Pulmonary artery endothelial cell (primary cell): Measurements from ENCODE around the gene CRYBB3. TPM values are rescaled to one million over a fixed set of nuclear protein-coding genes. Genes with fewer than 3 reads are reported as not detected.
A peak's percentile ranks its signal among the peaks of the same experiment; 100 is the strongest.

Experiments used
- DNase-seq: peaks from one replicate; pipeline ENCODE4 v3.0.0-alpha.2; 2011; ENCODE audit warnings: low read depth, low spot score
- total RNA-seq: library from RNA; depleted of rRNA; stranded (reverse); fragments of >200 nt; gene quantifications from 2 replicates; pipeline ENCODE4 v1.2.3, GENCODE V29; 2014

CRYBB3 gene
- total RNA-seq: not detected in 2 replicates

DNA sequence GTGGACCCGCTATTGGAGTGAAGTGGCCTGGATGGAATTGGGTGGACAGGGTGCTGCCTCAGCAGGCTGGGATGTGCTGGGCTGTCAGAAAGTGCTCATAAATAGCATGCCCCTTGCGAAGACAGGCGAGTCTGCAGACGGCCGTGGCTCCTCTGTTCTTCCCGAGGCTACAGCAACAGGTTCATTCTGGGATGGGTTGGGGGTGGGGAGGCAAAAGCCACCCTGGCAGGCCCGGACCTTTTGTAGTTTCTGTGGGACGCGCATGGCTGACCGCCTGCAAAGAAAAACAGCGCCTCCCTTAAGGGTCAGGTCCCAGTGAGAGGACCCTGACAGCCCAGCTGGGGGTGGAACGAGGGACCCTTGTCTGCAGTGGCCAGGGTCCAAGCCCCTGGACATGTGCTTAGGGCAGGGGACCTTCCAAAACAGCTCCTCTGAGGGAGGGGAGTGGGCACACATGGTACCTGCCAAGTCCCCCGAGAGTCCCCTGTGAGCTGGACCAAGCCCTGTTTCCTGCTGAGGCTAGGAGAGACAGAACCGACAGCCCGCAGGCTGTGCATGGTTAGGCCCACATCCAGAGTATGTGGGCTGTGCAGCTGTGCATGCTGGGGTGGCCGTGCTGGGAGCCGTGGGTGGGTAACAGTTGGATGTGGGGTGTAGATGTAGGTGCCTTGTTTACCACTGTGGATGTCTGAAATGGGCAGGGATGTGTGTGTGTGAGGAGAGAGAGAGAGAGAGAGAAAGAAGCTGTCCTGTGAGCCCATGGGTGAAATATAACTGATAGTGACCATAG is at the start of gene CRYBB3:
Gene CRYBB3, plus strand, starts transcription at position 128 of the 790 bp plus-strand sequence. CDS start 1,539 bp downstream, outside the sequence.
- no peak for DNase-seq

GRCh38 chr22:25153961-25154666 is 45.5 kb upstream of the CRYBB3 start:
- DNase-seq: peak; percentile 22

DNA sequence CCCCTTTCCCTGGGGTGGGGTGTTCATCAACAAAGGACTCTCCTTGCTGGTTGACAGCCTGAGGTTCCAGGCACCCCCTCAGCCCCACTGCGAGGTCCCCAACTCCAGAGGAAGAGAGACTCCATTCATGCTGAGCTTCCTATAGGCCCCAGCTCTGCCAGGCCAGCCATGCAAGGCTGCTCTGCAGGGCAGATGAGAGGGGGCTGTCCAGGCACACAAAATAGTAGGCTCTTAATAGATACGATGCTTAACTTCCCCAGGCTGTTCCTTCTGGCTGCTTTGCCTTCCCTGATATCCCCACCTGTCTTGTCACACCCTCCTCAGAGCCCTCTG is 45.0 kb upstream of the CRYBB3 start:
- DNase-seq: no peak

DNA sequence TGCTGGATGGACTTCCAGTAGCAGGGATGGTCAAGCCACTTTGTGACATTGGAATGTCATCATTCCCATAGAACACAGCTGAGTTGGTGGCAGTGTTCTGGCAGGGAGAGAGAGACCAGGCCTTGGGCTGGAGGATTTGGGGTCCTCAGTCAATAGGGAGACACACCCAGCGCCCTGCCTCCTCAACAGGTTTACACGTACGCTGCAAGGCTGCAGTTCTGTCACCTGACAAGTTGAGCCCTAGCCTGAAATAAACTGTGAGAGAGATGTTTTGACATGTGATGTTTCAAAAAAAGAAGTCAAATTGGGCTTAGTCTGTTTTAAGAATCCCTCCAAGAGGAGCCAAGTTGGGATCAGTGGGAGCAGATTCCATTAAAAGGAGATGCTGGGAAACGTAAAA is 42.9 kb upstream of the CRYBB3 start:
- DNase-seq: no peak

GRCh38 chr22:25159028-25159427 is 40.6 kb upstream of the CRYBB3 start:
- no peak for DNase-seq

DNA sequence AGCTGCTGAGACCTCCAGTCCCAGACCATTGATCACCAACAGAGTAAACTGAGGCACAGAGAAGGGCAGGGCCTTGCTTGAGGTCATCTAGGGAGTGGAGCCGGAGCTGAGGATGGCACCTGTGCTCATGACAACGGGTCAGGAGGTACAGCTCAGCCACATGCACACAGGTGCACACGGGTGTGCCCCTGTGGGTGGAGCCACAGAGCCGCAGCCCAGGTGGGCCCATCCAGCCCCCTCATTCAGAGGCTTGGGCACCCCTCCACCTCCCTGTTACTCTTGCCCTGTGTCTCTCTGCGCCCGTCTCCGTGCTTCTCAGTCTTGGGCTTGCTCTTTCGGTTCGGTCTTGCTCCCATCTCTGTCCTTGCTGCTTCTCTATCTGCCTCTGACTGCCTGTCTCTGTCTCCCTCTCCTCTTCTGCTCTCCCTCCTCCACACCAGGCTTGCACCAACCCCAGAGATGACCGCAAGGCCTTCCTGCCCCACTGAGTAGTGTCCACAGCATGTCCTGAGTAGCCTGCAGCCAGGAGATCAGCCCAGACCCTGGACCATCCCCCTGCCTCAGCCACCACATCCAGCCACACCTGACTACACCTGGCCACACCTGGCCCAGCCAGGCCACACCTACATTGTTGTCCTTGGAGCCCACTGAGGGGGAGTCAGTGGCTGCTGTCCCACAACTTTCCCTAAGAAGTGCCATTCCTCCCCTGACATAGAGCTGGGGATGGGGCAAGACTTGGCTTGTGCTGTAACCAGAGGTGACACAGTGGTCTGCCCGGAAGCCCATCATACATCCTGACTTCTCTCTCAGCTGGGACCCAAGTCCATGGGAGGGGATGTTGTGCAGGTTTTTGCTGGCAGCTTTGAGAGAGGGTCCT is 39.3 kb upstream of the CRYBB3 start:
- no peak for DNase-seq

DNA sequence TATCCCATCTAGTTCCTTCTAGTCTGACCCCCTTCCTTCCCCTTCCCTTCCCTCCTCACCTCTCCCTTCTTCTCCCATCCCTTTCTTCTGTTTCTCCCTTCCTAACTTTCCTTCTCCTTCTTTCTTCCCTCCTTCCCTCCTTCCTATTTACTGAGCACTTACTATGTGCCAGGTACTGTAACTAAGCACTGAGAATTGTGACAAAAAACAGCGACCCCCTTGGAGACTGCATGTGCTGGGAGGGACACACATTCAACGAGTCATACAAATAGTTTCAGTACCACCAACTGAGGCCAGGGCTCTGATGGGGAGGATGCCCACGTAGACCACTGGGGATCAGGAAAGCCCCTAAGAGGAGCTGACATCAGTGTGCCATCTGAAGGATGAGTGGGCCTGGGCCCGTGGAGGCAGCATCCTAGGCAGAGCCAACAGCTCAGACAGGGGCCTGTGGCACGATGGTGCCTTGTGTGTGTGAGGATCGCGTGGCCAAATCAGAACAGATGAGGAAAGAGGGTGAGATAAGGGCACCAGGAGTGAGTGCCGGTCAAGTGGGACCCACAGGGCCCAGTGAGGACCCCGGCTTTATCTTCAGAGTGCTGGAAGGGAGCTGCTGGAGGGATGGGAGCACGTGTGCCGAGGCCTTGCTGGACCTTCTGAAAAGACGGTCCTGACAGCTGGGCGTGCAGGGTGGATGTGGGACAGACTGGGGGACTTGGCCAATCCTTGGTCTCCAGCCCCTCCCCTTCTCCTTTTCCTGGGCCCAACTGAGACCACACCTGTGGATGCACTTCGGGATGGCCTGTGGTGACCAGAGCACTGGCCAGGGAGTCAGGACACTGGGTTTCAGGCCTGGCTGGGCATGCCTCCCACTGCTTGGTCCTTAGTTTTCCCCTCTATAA is 38.4 kb upstream of the CRYBB3 start:
- DNase-seq: no peak

- DNase-seq: no peak
These were observed 37.6 kb upstream of the CRYBB3 start for GRCh38 chr22:25161916-25162530.

GRCh38 chr22:25162561-25162960 is 37.1 kb upstream of the CRYBB3 start:
- no peak for DNase-seq

GRCh38 chr22:25165785-25166184 is 33.9 kb upstream of the CRYBB3 start:
- DNase-seq: no peak

- DNase-seq: no peak
These were observed 33.2 kb upstream of the CRYBB3 start for GRCh38 chr22:25166266-25167040.

DNA sequence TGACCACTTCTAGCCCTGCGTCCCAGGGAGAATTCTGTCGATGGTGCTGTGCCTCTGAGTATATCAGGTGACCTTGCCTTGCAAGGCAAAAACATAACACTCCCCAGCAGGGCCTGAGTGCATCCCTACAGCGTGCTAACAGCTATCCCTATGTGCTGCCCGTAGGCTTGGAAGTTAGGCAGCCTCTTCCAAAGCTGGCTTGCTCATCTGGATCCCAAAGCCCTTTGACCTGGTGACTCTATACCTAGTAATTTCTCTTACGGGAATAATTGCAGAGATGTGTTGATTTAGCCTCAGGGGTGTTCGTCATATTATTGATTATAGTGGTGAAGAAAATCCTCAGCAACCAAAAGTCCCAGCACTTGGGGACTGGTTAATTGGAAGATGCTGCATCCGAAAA is 32.6 kb upstream of the CRYBB3 start:
- no peak for DNase-seq

DNA sequence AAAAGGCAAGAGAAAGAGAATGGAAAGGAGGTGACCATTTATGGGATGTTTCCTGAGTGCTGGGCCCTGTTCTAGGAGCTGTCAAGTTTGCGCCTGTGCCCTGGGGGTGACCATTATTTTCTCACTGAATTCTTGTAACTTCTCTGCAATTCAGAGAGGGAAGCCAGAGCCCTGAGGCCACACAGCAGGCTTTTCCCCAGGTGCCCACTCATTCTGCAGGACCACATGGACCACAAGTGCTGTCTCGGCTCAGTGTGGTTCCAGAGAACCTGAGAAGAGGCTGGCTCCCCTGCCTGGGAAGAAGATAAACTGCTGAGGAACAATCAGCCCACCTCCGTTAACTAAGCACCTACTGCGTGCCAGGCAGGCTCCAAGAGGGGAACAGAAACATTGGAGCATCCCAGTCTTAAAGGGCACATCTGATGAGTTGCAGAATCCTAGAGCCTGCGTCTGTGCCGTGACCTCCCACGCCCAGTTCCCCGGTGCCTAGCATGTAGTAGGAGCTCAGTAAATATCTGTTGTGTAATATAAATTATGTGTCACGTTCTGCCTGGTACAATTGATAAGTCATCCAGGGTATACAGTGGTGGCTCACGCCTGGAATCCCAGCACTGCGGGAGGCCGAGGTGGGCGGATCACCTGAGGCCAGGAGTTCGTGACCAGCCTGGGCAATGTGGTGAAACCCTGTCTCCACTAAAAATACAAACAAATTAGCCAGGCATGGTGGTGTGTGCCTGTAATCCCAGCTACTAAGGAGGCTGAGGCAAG is 31.6 kb upstream of the CRYBB3 start:
- no peak for DNase-seq

GRCh38 chr22:25169278-25170031 is 30.2 kb upstream of the CRYBB3 start:
- no peak for DNase-seq

GRCh38 chr22:25170426-25170980 is 29.2 kb upstream of the CRYBB3 start:
- DNase-seq: no peak

DNA sequence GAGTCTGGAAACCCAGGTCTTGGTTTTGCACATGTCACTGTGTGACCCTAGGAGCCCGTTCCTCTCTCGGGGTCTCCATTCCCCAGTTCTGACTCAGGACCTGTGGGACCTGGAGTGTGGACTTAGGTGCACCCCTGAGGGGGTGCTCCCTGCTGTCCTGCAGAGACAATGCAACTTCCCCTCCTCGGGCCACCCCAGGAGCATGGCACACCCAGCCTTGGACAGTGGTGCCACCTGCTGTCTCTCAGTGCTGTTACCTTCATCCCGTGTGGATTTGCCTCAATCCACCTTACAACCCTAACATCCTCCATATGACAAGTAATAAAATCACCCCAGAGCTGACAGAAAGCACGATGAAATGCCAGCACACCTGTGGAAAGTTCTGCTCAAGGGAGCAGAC is 27.5 kb upstream of the CRYBB3 start:
- no peak for DNase-seq

DNA sequence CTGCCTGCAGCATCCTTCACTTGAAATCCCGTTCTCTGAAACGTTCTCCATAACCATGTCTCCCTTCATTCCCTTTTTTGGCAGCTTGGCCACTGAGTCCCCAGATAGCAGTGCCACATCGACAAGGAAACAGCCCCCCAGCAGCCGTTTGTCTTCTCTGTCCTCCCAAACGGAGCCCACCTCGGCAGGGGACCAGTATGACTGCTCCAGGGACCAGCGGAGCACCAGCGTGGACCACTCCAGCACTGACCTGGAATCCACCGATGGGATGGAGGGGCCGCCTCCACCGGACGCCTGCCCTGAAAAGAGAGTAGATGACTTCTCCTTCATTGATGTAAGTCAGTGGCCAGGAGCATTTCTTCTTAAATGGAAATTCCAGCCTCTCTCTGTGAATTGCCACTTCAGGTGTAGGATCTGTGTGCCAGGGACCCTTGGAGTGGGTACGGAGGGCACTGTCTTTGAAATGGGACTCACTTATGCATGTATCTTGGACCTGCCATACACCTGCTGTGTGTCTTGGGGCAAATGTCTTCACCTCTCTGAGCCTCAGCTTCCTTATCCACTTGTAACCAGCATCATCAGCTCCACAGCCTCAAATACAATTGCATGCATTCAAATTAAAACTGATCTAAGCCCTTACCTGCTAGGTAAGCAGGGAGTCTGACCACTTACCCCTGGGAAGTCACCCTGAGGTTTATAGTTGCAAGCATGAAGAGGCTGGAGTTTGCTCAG is 25.3 kb upstream of the CRYBB3 start:
- no peak for DNase-seq
